GM19099 (cell line): ENCODE measurements around the gene GRID1.

ENCODE experiments used
- POLR2A ChIP-seq: IDR thresholded peaks from 3 replicates; pipeline ENCODE4 v1.6.1; 2011; ENCODE audit warnings: low read depth; ENCODE audit not compliant: insufficient read length; ENCODE audit errors: extremely low read depth

The GRID1 gene

GRCh38 chr10:86252556-86252955, 114.0 kb downstream of the GRID1 start:
- TF ChIP-seq POLR2A, result no peak

GRCh38 chr10:86252079-86252478, 114.5 kb downstream of the GRID1 start:
- TF ChIP-seq POLR2A, result no peak

- no peak for TF ChIP-seq POLR2A
Measured at GRCh38 chr10:86251426-86251825, 115.2 kb downstream of the GRID1 start.

- no peak for TF ChIP-seq POLR2A
Measured at GRCh38 chr10:86250399-86250798, 116.2 kb downstream of the GRID1 start.

GRCh38 chr10:86249794-86250193, 116.8 kb downstream of the GRID1 start:
- TF ChIP-seq POLR2A, result no peak

GRCh38 chr10:86248062-86248461, 118.5 kb downstream of the GRID1 start:
- no peak for TF ChIP-seq POLR2A

- no peak for TF ChIP-seq POLR2A
Measured at GRCh38 chr10:86247588-86247987, 119.0 kb downstream of the GRID1 start.

GRCh38 chr10:86247073-86247472, 119.5 kb downstream of the GRID1 start:
- TF ChIP-seq POLR2A, result no peak

- no peak for TF ChIP-seq POLR2A
Measured at GRCh38 chr10:86246279-86246940, 120.2 kb downstream of the GRID1 start.

GRCh38 chr10:86245015-86245394, 121.6 kb downstream of the GRID1 start:
- TF ChIP-seq POLR2A, result no peak

GRCh38 chr10:86244297-86245014, 122.1 kb downstream of the GRID1 start:
- no peak for TF ChIP-seq POLR2A

GRCh38 chr10:86243651-86244155, 122.9 kb downstream of the GRID1 start:
- no peak for TF ChIP-seq POLR2A

- TF ChIP-seq POLR2A, result no peak
Measured at GRCh38 chr10:86242761-86243160, 123.8 kb downstream of the GRID1 start.

GRCh38 chr10:86234541-86235270, 131.9 kb downstream of the GRID1 start:
- no peak for TF ChIP-seq POLR2A

- TF ChIP-seq POLR2A, result no peak
Measured at GRCh38 chr10:86234107-86234506, 132.5 kb downstream of the GRID1 start.

GRCh38 chr10:86233131-86233530, 133.5 kb downstream of the GRID1 start:
- no peak for TF ChIP-seq POLR2A

- no peak for TF ChIP-seq POLR2A
Measured at GRCh38 chr10:86232644-86233043, 134.0 kb downstream of the GRID1 start.
